RWPE1 (cell line): Measurements from ENCODE around the gene SPOPL.

Source experiments
- CTCF ChIA-PET: fragments of 350-600 bp; sonication (Branson Sonifier 250); formaldehyde crosslinking; extraction: SDS; loops from one replicate; lab custom pipeline; 2021; lab: Yijun Ruan, JAX
- POLR2A ChIA-PET: fragments of 400-600 bp; formaldehyde crosslinking; extraction: SDS; loops from one replicate; lab custom pipeline; 2020; ENCODE audit warnings: antibody characterized with exemption; ENCODE audit not compliant: low non-redundant PET; lab: Yijun Ruan, JAX
- DNase-seq: peaks from one replicate; pipeline ENCODE4 v3.0.0; 2012; ENCODE audit warnings: low spot score
- H3K27ac ChIP-seq: fragments of 450-650 bp; 2 replicates; pipeline ENCODE4 v1.5.1; 2017
- CTCF ChIP-seq: fragments of 450-650 bp; conservative IDR thresholded peaks from 2 replicates; pipeline ENCODE4 v1.5.1; 2017; ENCODE audit warnings: low read depth, mild to moderate bottlenecking

The SPOPL gene

GRCh38 chr2:138468617-138469016 is 33.0 kb upstream of the SPOPL start:
- POLR2A ChIA-PET, result no interaction called here
- no peak for DNase-seq
- CTCF ChIA-PET, result no interaction called here
- no peak for TF ChIP-seq CTCF
- no peak overlapping the region for H3K27ac ChIP-seq

GRCh38 chr2:138469411-138469810 is 32.2 kb upstream of the SPOPL start:
- H3K27ac ChIP-seq, result no peak overlapping the region
- POLR2A ChIA-PET, result no interaction called here
- CTCF ChIA-PET, result no interaction called here
- no peak for TF ChIP-seq CTCF
- DNase-seq, result no peak

GRCh38 chr2:138470941-138471340 is 30.6 kb upstream of the SPOPL start:
- POLR2A ChIA-PET, result no interaction called here

GRCh38 chr2:138474100-138474825 is 27.3 kb upstream of the SPOPL start:
- DNase-seq, result no peak
- H3K27ac ChIP-seq, result no peak overlapping the region
- no peak for TF ChIP-seq CTCF
- ChIA-PET POLR2A (no interaction called here), CTCF (interaction anchor here (0.5 to 0.6 kb wide), 2 partner anchors 66 to 312 kb away, joined by 3 to 5 read pairs; no protein-coding TSS in a partner anchor)

More at GRCh38 chr2:138470941-138471340, 30.6 kb upstream of the SPOPL start:
- no peak for DNase-seq
- no peak overlapping the region for H3K27ac ChIP-seq
- CTCF ChIA-PET, result no interaction called here
- no peak for TF ChIP-seq CTCF

GRCh38 chr2:138475277-138475776 is 26.2 kb upstream of the SPOPL start:
- POLR2A ChIA-PET, result no interaction called here
- CTCF ChIA-PET, result no interaction called here
- H3K27ac ChIP-seq, result no peak overlapping the region
- no peak for TF ChIP-seq CTCF
- DNase-seq, result no peak

- POLR2A ChIA-PET, result no interaction called here
- DNase-seq, result peak; percentile 40
- no peak overlapping the region for H3K27ac ChIP-seq
- TF ChIP-seq CTCF, result no peak
- CTCF ChIA-PET, result no interaction called here
Measured at GRCh38 chr2:138476186-138476585, 25.4 kb upstream of the SPOPL start.
